Right atrium auricular region (tissue), 2 donors: ENCODE measurements around the gene PCSK6. TPM values are rescaled to one million over a fixed set of nuclear protein-coding genes. Genes with fewer than 3 reads are reported as not detected.
A peak's percentile ranks its signal among the peaks of the same experiment; 100 is the strongest.

ENCODE experiments used
- DNase-seq: peaks from one replicate; pipeline ENCODE4 v3.0.0-alpha.2; 2019; ENCODE audit warnings: low spot score
- H3K27ac ChIP-seq, 2 donors: fragments of 200-600 bp; sonication (generic); 1 replicate in 1 of 2; 2 replicates in 1 of 2; pipeline ENCODE4 v1.5.1; 2016 to 2019
- H3K27me3 ChIP-seq, 2 donors: fragments of 200-600 bp; sonication (generic); one replicate each; pipeline versions ENCODE4 v1.5.1 to v1.6.0; 2017 to 2019
- H3K36me3 ChIP-seq: fragments of 200-600 bp; sonication (generic); one replicate; pipeline ENCODE4 v1.5.1; 2016
- H3K4me1 ChIP-seq, 2 donors: fragments of 200-600 bp; sonication (generic); one replicate each; pipeline versions ENCODE4 v1.5.1 to v1.6.0; 2017 to 2019
- H3K4me3 ChIP-seq, 2 donors: fragments of 200-600 bp; sonication (generic); 1 replicate in 1 of 2; 2 replicates in 1 of 2; pipeline ENCODE4 v1.5.1; 2017 to 2019; ENCODE audit warnings: mild to moderate bottlenecking in 1 of 2, moderate library complexity in 1 of 2
- H3K9me3 ChIP-seq, 2 donors: fragments of 200-600 bp; sonication (generic); one replicate each; pipeline ENCODE4 v1.5.1; 2019
- CTCF ChIP-seq, 2 donors: fragments of 200-600 bp; sonication (generic); IDR thresholded peaks; one replicate each; pipeline ENCODE4 v1.5.1; 2019; ENCODE audit warnings: antibody characterized with exemption in 2 of 2
- total RNA-seq, 2 donors: library from RNA; depleted of rRNA; stranded (reverse); fragments of >200 nt; gene quantifications; one replicate each; pipeline ENCODE4 v1.1.0, GENCODE V29; 2016

Gene PCSK6
- total RNA-seq, 2 donors from 2014 or later, result 14.4 to 19.9 TPM

GRCh38 chr15:101368086-101368780, 121.3 kb downstream of the PCSK6 start:
- H3K27me3 ChIP-seq, result no peaks in the 10 kb centered on the region
- DNase-seq, result no peak
- H3K27ac ChIP-seq, result peak overlapping the region; percentile 50 to 69
- TF ChIP-seq CTCF (IDR thresholded peaks at IDR 0.05), result no peak
- no peaks in the 10 kb centered on the region for H3K36me3 ChIP-seq
- H3K9me3 ChIP-seq, result peaks cover 0 to 12% of the 10 kb centered on the region in 2 donors
- H3K4me3 ChIP-seq, result no peak overlapping the region
- H3K4me1 ChIP-seq, result peaks cover 0 to 16% of the 10 kb centered on the region in 2 donors

- H3K27ac ChIP-seq, result no peak overlapping the region
- no peak for TF ChIP-seq CTCF (IDR thresholded peaks at IDR 0.05)
- no peak overlapping the region for H3K4me3 ChIP-seq
Measured at GRCh38 chr15:101366853-101367252, 122.7 kb downstream of the PCSK6 start.

GRCh38 chr15:101362986-101363566, 126.4 kb downstream of the PCSK6 start:
- no peak for DNase-seq
- Histone ChIP-seq H3K4me3 (no peak overlapping the region), H3K4me1 (peaks cover 0 to 12% of the 10 kb centered on the region in 2 donors), H3K27ac (no peak overlapping the region), H3K9me3 (peaks cover 0 to 12% of the 10 kb centered on the region in 2 donors), H3K27me3 (no peaks in the 10 kb centered on the region), H3K36me3 (no peaks in the 10 kb centered on the region)
- no peak for TF ChIP-seq CTCF (IDR thresholded peaks at IDR 0.05)

More at GRCh38 chr15:101366853-101367252, 122.7 kb downstream of the PCSK6 start:
- no peak for DNase-seq
- no peaks in the 10 kb centered on the region for H3K36me3 ChIP-seq
- peaks cover 0 to 13% of the 10 kb centered on the region in 2 donors for H3K4me1 ChIP-seq
- H3K9me3 ChIP-seq, result peaks cover 0 to 12% of the 10 kb centered on the region in 2 donors
- H3K27me3 ChIP-seq, result no peaks in the 10 kb centered on the region

GRCh38 chr15:101362359-101362758, 127.1 kb downstream of the PCSK6 start:
- Histone ChIP-seq H3K36me3 (no peaks in the 10 kb centered on the region), H3K27me3 (no peaks in the 10 kb centered on the region), H3K4me3 (no peak overlapping the region), H3K4me1 (peaks cover 0 to 9% of the 10 kb centered on the region in 2 donors), H3K9me3 (peaks cover 0 to 12% of the 10 kb centered on the region in 2 donors), H3K27ac (no peak overlapping the region)
- no peak for DNase-seq
- TF ChIP-seq CTCF (IDR thresholded peaks at IDR 0.05), result no peak

- Histone ChIP-seq H3K27ac (no peak overlapping the region), H3K27me3 (no peaks in the 10 kb centered on the region), H3K4me3 (no peak overlapping the region), H3K9me3 (peaks cover 0 to 12% of the 10 kb centered on the region in 2 donors), H3K36me3 (no peaks in the 10 kb centered on the region), H3K4me1 (peaks cover 0 to 9% of the 10 kb centered on the region in 2 donors)
- TF ChIP-seq CTCF (IDR thresholded peaks at IDR 0.05), result no peak
- no peak for DNase-seq
Measured at GRCh38 chr15:101361418-101361817, 128.1 kb downstream of the PCSK6 start.
